GM13977 (cell line): ENCODE data around the gene MED27.

Experiments used
- DNase-seq: peaks from one replicate; pipeline ENCODE4 v3.0.0; 2012; ENCODE audit warnings: low spot score
- CTCF ChIP-seq: IDR thresholded peaks from 2 replicates; pipeline ENCODE4 v1.5.1; 2012; ENCODE audit warnings: mild to moderate bottlenecking, control low read depth; ENCODE audit not compliant: insufficient read depth; ENCODE audit errors: extremely low read depth, missing control alignments
- in situ Hi-C: fragments of 300-500 bp; cut with MboI; formaldehyde crosslinking; loops from one replicate; pipeline ENCODE4 v1.12.0; 2022; ENCODE audit warnings: low sequenced_read_pairs, low pct_unique_long_range_greater_than_20kb, mixed read lengths, inconsistent platforms; ENCODE audit not compliant: unreplicated experiment

MED27 gene

GRCh38 chr9:132099741-132100407 is 20.2 kb upstream of the MED27 start:
- no peak for TF ChIP-seq CTCF
- no peak for DNase-seq
- in situ Hi-C loops = no loop called here

- no peak for TF ChIP-seq CTCF
- DNase-seq = no peak
- in situ Hi-C loops = no loop called here
These were observed 19.5 kb upstream of the MED27 start for GRCh38 chr9:132099167-132099566.

GRCh38 chr9:132094314-132094791 is 14.7 kb upstream of the MED27 start:
- in situ Hi-C loops = no loop called here
- no peak for TF ChIP-seq CTCF
- DNase-seq = no peak

- no peak for DNase-seq
- TF ChIP-seq CTCF = no peak
- in situ Hi-C loops = no loop called here
These were observed 11.1 kb upstream of the MED27 start for GRCh38 chr9:132090771-132091170.

- in situ Hi-C loops = no loop called here
- DNase-seq = no peak
- no peak for TF ChIP-seq CTCF
These were observed 7.9 kb upstream of the MED27 start for GRCh38 chr9:132087438-132088030.

- DNase-seq = no peak
- in situ Hi-C loops = no loop called here
These were observed 2.5 kb upstream of the MED27 start for GRCh38 chr9:132082188-132082587.

More at GRCh38 chr9:132082188-132082587, 2.5 kb upstream of the MED27 start:
- TF ChIP-seq CTCF = no peak
